Stimulated activated CD4-positive, alpha-beta T cell treated with anti-CD3 and anti-CD28 coated beads, Interleukin-2, amount 100 ng/mL, for 48 hours (primary cell): ENCODE measurements around the gene TDRD12.
"Not testable (repeated sequence)": the region's sequence is repeated elsewhere in the genome, so short reads cannot be mapped to it uniquely, and the experiment has no call there.

Experiments used
- DNase-seq, 2 donors: peaks; one replicate each; pipeline ENCODE4 v3.0.0-alpha.2; 2020

The TDRD12 gene

GRCh38 chr19:32813862-32814425 lies 94.4 kb downstream of the TDRD12 start:
- DNase-seq = no peak

- no peak for DNase-seq
These were observed 95.1 kb downstream of the TDRD12 start for GRCh38 chr19:32814624-32815023.

GRCh38 chr19:32816555-32817099 lies 97.1 kb downstream of the TDRD12 start:
- DNase-seq = no peak

- DNase-seq = no peak
These were observed 98.3 kb downstream of the TDRD12 start for GRCh38 chr19:32817569-32818476.

- no peak for DNase-seq
These were observed 99.0 kb downstream of the TDRD12 start for GRCh38 chr19:32818536-32818935.

GRCh38 chr19:32819419-32820400 lies 100.1 kb downstream of the TDRD12 start:
- DNase-seq = no peak

- no peak for DNase-seq
These were observed 103.6 kb downstream of the TDRD12 start for GRCh38 chr19:32822916-32823746.

GRCh38 chr19:32823747-32824102 lies 104.2 kb downstream of the TDRD12 start:
- no peak for DNase-seq

- DNase-seq = no peak
These were observed 104.7 kb downstream of the TDRD12 start for GRCh38 chr19:32824191-32824751.

- DNase-seq = no peak
These were observed 105.5 kb downstream of the TDRD12 start for GRCh38 chr19:32824916-32825608.

- DNase-seq = no peak
These were observed 108.6 kb downstream of the TDRD12 start for GRCh38 chr19:32828139-32828538.

- DNase-seq = no peak
These were observed 109.2 kb downstream of the TDRD12 start for GRCh38 chr19:32828643-32829344.

- DNase-seq = no peak
These were observed 109.9 kb downstream of the TDRD12 start for GRCh38 chr19:32829345-32829896.

- DNase-seq = no peak
These were observed 110.9 kb downstream of the TDRD12 start for GRCh38 chr19:32830231-32831014.

- no peak for DNase-seq
These were observed 112.0 kb downstream of the TDRD12 start for GRCh38 chr19:32831611-32832010.

- not testable (repeated sequence) for DNase-seq
These were observed 112.5 kb downstream of the TDRD12 start for GRCh38 chr19:32832094-32832493.

- DNase-seq = not testable (repeated sequence)
These were observed 113.3 kb downstream of the TDRD12 start for GRCh38 chr19:32832825-32833224.

GRCh38 chr19:32833388-32833787 lies 113.8 kb downstream of the TDRD12 start:
- not testable (repeated sequence) for DNase-seq

- no peak for DNase-seq
These were observed 118.0 kb downstream of the TDRD12 start for GRCh38 chr19:32837531-32837930.
